GM19239 (cell line): ENCODE data around the gene SPIRE2.
"Not testable (repeated sequence)": the region's sequence is repeated elsewhere in the genome, so short reads cannot be mapped to it uniquely, and the experiment has no call there.

Experiments used
- DNase-seq: peaks from one replicate; pipeline ENCODE4 v3.0.0; 2011; ENCODE audit warnings: low spot score; ENCODE audit not compliant: insufficient read length
- FAIRE-seq: peaks from 2 replicates; lab custom pipeline; 2011; peaks lifted over from hg19 to GRCh38; lab: Jason Lieb, UNC

The SPIRE2 gene, protein sequence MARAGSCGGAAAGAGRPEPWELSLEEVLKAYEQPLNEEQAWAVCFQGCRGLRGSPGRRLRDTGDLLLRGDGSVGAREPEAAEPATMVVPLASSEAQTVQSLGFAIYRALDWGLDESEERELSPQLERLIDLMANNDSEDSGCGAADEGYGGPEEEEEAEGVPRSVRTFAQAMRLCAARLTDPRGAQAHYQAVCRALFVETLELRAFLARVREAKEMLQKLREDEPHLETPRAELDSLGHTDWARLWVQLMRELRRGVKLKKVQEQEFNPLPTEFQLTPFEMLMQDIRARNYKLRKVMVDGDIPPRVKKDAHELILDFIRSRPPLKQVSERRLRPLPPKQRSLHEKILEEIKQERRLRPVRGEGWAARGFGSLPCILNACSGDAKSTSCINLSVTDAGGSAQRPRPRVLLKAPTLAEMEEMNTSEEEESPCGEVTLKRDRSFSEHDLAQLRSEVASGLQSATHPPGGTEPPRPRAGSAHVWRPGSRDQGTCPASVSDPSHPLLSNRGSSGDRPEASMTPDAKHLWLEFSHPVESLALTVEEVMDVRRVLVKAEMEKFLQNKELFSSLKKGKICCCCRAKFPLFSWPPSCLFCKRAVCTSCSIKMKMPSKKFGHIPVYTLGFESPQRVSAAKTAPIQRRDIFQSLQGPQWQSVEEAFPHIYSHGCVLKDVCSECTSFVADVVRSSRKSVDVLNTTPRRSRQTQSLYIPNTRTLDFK

DNA sequence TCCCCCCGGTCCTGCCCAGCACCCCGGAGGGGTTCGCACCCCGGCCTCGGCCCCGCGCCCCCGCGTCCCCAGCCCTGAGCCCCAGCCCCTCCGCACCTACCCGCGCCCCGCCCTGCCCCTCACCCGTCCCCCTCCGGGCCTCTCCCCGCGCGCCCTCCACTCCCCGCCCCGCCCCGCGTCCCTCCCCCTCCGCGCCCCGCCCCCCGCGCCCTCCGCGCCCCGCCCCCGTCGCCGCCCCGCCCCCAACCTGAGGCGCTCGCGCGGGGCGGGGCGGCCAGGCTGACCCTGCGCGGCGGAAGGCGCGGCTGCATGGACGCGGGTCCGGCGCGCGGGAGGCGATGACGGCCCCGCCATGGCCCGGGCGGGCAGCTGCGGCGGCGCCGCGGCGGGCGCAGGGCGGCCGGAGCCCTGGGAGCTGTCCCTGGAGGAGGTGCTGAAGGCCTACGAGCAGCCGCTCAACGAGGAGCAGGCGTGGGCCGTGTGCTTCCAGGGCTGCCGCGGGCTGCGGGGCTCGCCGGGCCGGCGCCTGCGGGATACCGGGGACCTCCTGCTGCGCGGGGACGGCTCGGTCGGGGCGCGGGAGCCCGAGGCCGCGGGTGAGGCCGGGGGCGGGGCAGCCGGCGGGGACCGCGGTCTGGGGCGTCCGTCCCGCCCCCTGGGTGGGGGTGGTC is at the start of gene SPIRE2:
Gene SPIRE2, plus strand, starts transcription at position 277 of the 671 bp plus-strand sequence. Its CDS starts 76 bp downstream, at position 353.
- DNase-seq (peak; percentile 89), FAIRE-seq (no peak)

DNA sequence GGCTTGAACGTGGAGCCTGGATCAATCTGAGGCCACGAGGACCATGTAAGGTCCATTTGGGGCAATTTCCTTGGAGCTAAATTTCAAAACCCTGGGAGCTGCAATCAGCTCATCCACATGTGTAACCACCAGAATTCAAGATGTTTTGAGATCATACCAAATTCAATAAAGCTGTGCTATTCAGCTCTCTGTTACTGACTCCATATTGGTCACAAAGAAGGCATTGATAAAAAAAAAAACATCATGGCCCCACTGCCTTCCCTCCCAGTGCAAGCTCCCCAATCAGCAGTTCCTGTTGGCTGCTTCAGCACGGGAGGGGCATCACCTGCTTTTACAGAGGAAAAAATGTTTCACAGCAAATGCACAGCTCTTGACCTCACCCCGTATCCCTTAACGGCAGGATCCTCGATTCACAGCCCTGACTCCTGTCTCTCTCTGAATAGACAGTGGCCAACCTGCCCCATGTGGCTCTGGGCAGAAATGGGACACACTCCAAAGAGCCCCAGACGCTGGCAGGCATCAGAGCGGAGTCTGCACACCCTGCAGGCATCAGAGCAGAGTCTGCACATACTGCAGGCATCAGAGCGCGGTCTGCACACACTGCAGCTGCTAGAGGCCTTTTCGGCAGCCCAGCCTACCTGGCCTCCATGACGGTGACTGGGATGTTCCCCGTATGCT is 48.9 kb upstream of the SPIRE2 start:
- no peak for DNase-seq
- no peak for FAIRE-seq

DNA sequence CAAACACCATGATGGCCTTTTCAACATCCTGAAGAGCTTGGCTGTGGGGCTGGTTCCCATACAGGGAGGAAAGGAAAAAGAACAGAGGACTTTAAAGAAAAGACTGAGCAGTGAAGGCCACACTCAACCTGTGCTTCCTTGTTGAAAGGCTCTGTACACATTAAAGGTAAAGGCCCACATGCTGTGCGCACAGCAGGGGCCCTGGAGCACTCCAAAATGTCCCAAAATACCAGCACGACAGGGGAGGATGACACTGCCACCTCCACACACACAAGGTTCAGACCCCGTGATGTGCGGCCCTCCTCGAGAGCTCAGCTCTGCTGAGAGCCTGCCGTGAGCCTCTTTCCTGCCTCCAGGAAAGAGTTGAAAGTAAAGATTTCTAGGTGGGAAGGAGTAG is 48.4 kb upstream of the SPIRE2 start:
- no peak for DNase-seq
- FAIRE-seq, result no peak

DNA sequence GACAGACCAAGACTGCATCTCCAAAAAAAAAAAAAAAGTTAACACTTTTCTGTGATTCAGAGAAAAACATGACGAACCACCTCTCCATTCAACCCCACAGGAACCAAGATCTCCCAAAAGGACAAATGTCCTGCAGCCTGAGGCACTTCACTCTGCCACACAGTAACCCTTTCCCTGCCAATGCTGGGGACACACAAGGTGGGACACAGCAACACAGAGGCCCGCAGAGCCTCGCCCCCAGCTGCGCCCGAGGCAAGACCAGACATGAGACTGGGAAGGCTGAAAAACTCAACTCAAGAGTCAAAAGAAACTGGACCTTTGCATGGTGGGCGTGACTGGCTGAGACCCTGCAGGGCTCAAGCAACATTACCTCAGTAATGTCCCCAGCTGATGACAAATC is 45.8 kb upstream of the SPIRE2 start:
- FAIRE-seq, result no peak
- DNase-seq, result no peak

DNA sequence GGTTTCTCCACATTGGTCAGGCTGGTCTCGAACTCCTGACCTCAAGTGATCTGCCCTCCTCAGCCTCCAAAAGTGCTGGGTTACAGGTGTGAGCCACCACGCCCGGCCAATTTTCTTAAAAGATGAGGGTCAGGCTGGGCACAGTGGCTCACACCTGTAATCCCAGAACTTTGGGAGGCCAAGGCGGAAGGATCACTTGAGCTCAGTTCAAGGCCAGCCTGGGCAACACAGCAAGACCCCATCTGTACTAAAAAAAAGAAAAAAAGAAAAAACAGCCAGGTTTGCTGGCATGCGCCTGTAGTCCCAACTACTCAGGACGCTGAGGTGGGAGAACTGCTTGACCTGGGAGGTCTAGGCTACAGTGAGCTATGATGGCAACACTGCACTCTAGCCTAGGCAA is 44.3 kb upstream of the SPIRE2 start:
- FAIRE-seq, DNase-seq: not testable (repeated sequence)

DNA sequence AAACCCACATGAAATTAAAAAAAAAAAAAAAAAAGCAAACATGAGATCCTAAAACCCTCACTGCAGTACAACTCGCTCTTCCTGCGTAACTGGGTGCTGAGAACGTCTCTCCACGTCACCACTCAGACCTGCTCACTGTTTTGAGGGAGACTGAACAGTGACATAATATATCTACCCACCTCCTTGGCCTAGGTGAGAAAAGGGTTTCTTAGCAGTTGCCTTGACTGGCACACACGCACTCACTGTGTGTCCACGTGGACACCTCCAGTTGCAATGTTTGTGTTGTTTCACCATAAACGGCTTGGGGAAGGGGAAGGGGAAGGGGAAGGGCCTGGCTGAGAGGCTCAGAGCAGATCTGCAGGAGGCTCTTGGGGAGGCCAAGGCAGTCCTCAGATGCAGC is 43.9 kb upstream of the SPIRE2 start:
- DNase-seq, result no peak
- no peak for FAIRE-seq

DNA sequence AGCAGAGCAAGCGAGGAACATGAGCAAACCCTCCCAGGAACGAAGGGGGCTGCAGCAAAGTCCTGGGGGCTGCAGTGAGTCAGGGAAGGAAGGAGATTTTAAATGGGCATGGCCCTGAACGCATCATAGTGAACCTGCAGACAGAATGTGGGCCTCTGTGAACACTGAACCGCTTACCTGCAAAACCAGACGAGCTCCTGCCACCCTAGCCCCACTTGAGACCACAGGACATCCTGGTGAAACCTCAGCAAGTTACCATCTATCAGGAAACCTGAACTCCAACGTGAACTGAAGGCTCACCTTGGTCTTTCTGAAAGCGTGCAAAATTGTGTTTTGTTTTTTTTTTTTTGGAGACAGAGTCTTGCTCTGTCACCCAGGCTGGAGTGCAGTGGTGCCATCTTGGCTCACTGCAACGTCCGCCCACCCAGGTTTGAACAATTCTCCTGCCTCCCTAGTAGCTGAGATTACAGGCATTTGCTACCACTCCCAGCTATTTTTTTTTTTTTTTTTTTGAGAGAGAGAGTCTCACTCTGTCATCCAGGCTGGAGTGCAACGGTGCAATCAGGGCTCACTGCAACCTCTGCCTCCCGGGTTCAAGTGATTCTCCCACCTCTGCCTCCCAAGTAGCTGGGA is 42.6 kb upstream of the SPIRE2 start:
- no peak for FAIRE-seq

DNA sequence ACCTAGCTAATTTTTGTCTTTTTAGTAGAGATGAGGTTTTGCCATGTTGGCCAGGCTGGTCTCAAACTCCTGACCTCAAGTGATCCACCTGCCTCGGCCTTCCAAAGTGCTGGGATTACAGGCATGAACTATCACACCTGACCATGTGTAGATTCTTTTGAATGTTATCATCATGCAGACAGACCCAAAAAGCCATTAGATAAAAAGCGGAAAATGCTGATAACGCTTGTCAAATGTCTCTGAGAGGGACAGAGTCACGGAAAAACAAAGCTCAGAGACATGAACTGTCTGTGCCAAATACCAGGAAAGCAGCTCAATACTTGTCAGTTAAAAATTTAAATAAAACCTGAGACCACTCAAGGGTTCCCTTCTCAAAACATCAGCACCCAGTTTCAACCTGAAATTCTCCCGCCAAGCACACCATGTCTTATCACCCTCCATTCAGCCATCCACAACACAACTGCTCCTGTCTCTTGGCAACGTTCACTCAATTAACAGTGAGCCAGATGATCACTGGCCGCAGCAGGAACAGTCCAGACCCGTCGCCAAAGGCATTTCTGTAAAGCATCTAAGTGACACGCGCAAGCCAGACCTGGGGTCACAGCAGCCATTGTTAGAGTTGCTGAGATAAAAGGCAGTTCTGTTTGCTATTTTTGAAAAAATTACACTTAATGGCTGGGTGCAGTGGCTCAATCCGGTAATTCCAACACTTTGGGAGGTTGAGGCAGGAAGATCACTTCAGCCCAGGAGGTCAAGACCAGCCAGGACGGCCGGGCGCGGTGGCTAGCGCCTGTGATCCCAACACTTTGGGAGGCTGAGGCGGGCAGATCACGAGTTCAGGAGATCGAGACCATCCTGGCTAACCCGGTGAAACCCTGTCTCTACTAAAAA is 41.6 kb upstream of the SPIRE2 start:
- FAIRE-seq, result no peak
- no peak for DNase-seq

More for the DNA sequence above, 42.6 kb upstream of the SPIRE2 start:
- DNase-seq, result no peak

DNA sequence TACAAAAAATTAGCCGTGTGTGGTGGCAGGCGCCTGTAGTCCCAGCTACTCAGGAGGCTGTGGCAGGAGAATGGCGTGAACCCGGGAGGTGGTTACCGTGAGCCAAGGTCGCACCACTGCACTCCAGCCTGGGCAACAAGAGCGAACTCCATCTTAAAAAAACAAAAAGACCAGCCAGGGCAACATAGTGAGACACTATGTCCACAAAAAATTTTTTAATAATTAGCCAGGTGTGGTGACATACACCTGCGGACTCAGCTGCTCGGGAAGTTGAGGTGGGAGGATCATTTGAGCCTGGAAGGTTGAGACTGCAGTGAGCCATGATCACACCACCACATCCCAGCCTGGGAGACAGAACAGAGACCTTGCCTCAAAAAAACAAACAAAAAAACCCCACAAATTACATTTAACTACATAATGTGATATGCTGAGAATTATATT is 40.9 kb upstream of the SPIRE2 start:
- FAIRE-seq (no peak), DNase-seq (no peak)

DNA sequence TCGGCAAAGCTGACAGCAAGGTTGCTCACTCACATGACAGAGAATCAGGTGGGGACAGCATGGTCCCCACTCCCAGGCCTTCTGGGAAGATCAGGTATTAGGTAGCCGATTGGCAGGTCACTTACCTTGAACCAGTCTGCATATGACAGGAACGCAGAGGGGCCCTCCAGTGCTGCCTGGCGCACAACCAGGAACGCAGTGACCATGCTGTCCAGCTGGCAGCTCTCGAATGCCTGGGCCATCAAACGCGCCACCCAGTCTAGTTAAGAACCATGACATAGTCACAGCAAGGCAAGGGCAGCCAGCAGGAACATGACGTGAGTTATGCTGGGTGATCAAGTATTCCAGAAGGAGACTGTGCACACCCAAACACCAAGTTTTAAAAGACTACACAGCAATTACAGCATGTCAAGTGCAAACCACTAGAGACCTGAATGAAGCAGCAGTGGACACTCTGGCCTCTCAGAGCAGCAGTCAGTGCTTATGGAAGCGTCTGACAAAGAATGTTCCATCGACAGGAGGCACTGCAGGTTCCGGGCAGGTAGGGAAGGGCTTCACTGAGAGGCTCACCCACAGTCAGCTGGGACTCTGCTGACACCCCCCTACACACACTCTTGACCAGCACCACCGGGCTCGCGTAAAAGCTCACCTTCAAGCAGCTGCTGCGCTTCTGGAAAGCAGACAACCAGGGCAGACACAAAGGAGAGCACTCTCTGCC is 36.8 kb upstream of the SPIRE2 start:
- no peak for FAIRE-seq

DNA sequence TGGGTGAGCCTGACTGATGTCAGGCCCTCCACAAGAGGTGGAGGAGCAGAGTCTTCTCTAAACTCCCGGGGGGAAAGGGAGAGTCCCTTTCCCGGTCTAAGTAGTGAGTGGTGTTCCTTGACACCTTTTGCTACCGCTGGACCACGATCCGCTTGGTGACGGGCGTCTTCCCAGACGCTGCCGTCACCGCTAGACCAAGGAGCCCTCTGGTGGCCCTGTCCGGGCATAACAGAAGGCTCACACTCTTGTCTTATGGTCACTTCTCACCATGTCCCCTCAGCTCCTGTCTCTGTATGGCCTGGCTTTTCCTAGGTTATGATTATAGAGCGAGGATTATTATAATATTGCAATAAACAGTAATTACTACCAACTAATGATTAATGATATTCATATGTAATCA is 35.2 kb upstream of the SPIRE2 start:
- not testable (repeated sequence) for DNase-seq, FAIRE-seq

More for the DNA sequence above, 36.8 kb upstream of the SPIRE2 start:
- DNase-seq, result no peak

DNA sequence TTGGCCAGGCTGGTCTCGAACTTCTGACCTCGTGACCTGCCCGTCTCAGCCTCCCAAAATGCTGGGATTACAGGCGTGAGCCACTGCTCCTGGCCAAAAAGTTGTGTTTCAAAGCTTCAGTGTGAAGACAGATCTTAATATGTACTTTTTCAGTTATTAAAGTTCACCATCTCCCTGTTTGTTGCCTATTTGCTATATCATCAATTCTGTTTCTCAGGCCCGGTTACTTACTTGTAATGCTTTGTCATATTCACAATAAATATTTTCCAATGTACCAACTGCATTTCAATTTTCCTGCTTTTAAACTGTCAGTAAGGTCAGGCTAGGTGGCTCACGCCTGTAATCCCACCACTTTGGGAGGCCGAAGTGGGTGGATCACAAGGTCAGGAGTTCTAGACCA is 34.3 kb upstream of the SPIRE2 start:
- FAIRE-seq, result no peak
- no peak for DNase-seq

DNA sequence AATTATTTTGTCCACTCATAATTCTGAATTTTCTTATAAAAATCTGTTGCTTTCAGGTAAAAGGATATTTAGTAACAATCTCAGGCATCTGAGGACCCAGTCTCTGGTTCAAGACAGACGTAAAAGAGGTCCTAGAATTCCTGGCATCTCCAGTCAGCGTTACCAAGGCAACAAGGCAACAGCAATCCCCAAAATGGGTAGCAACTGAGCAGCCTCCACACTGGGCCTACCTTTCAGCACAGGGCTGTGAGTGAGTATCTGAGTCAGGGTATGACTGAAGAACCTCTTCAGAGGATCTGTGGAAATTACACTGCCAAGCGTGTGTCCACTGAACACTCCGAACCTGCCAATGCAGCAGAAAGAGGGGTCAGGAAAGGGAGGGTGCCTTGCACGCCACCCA is 32.6 kb upstream of the SPIRE2 start:
- DNase-seq (no peak), FAIRE-seq (no peak)

DNA sequence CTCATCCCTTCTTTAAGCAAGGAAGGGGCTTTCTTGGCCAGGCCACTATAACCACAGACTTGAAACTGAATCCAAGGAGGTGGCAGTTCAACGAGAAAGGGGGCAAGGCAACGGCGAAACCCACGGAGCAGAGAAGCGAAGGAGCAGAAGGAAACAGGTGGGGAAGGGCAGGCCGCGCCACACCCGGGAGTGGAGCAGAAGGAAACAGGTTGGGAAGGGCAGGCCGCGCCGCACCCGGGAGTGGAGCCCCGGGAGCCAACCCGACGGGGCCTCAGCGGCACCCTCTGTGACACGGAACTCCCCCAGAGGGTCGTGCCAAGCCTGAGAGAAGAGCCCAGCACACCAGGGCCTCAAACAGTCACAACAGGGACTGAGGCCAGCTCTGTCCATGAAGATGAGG is 32.2 kb upstream of the SPIRE2 start:
- no peak for DNase-seq
- no peak for FAIRE-seq

DNA sequence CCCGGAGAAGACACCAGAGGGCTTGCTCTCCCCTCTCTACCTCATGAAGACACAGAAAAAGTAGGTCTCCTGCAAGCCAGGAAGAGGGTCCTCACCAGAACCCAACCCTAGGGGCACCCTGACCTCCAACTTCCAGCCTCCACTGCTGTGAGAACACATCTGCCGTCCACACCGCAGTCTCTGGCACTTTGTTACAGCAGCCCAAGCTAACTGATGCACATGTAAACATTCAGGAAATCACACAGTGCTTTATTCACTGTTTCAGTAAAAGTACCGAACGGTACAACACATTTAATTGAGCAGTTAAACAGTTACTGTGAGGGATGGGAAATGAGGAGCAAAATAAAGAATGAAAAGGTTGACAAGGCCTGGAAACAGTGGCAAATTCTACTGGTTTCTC is 30.1 kb upstream of the SPIRE2 start:
- FAIRE-seq, result no peak
- DNase-seq, result no peak

DNA sequence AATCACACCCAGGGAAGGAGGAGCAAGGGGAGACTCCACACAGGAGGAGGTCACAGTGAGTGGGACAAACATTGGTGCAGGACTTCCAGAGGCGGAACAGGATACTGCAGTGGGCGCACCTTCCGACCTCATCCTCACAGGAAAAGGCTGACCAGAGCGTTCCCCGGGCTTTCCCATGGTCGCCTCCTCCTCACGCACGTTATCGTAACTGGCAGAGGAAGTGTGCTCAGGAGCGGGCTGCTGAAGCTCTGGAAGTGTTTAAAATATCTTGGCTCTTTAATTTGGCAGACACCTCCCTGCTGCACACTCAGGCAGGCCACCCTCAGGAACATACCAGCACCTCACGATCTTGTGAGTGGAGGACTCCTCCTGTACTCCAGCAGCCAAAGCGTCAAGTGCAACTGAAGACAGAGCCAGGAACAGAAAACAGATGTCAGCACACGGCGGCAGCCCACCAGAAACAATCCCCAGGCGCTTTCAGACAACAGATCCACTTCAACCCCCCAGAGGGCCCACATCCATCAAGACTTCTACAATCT is 29.4 kb upstream of the SPIRE2 start:
- DNase-seq, result no peak
- no peak for FAIRE-seq

DNA sequence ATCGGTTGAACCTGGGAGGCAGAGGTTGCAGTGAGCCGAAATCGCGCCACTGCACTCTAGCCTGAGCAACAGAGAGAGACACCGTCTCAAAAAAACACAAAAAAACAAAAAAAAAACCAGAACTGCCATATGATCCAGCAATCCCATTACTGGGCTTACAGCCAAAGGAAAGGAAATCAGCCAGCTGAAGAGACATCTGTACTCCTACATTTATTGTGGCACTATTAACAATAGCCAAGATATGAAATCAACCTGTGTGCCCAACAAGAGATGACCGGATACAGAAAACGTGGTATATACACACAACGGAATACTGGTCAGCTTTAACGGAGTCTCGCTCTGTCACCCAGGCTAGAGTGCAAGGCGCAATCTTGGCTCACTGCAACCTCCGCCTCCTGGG is 26.5 kb upstream of the SPIRE2 start:
- FAIRE-seq, result no peak
- no peak for DNase-seq
